Left lung (tissue), 10 donors: ENCODE measurements around the gene DIP2C. TPM values are rescaled to one million over a fixed set of nuclear protein-coding genes. Genes with fewer than 3 reads are reported as not detected.
"Not testable (repeated sequence)": the region's sequence is repeated elsewhere in the genome, so short reads cannot be mapped to it uniquely, and the experiment has no call there.

Experiments
- ATAC-seq: fragments of 200-7000 bp; cut with Tn5 transposase; one replicate; pipeline ENCODE4 v1.9.1; 2020; ENCODE audit warnings: moderate library complexity
- DNase-seq, 4 donors: peaks; one replicate each; pipeline ENCODE4 v3.0.0-alpha.2; 2013 to 2020
- H3K27ac ChIP-seq, 2 donors: fragments of 200-600 bp; sonication (generic) in 1 of 2; one replicate each; pipeline versions ENCODE4 v1.5.0 to v1.8.0; 2020 to 2021
- H3K27me3 ChIP-seq, 2 donors: fragments of 200-600 bp; sonication (generic) in 1 of 2; one replicate each; pipeline versions ENCODE4 v1.5.0 to v1.8.0; 2020 to 2021
- H3K36me3 ChIP-seq, 2 donors: fragments of 200-600 bp; sonication (generic) in 1 of 2; one replicate each; pipeline versions ENCODE4 v1.5.0 to v1.8.0; 2020 to 2021
- H3K4me1 ChIP-seq, 2 donors: fragments of 200-600 bp; one replicate each; pipeline ENCODE4 v1.8.0; 2021
- H3K4me3 ChIP-seq, 2 donors: fragments of 200-600 bp; sonication (generic) in 1 of 2; one replicate each; pipeline versions ENCODE4 v1.5.0 to v1.8.0; 2020 to 2021; ENCODE audit warnings: mild to moderate bottlenecking in 1 of 2
- H3K9me3 ChIP-seq, 2 donors: fragments of 200-600 bp; sonication (generic) in 1 of 2; one replicate each; pipeline versions ENCODE4 v1.5.0 to v1.8.0; 2020 to 2021
- intact Hi-C, 2 donors: fragments of 100-400 bp; cut with DNase I; formaldehyde crosslinking; loops; one replicate each; pipeline versions ENCODE4 v1.11.2 to v1.14.2; 2022
- polyA plus RNA-seq, 6 donors: library from polyadenylated mRNA; unstranded; fragments of 120-200 nt; gene quantifications; one replicate each; pipeline ENCODE4 v1.2.1, GENCODE V29; 2013; ENCODE audit not compliant: insufficient read length in 6 of 6
- total RNA-seq, 2 donors: library from RNA; stranded (reverse); fragmentation: NEBNext Ultra II Directional; extraction: Animal tissue kit (Norgen Biotek cat#: 25700); gene quantifications; one replicate each; pipeline ENCODE4 v1.2.1, GENCODE V29; 2021
- TF ChIP-seq, protein P1 (sequence below), 2 donors: fragments of 200-600 bp; sonication (generic) in 1 of 2; IDR thresholded peaks; one replicate each; pipeline versions ENCODE4 v1.5.0 to v1.8.0; 2021; ENCODE audit warnings: antibody characterized with exemption in 2 of 2
- donor health status: DM: no; HTN: yes; CAD: no.
- donor health status: DM: no; HTN: no; CAD: no.

Gene DIP2C
- total and polyA plus RNA-seq, 8 donors: 10.5 to 22.5 (median 19.5) TPM

- Histone ChIP-seq H3K4me1 (peaks cover 9 to 14% of the 10 kb centered on the region in 2 donors), H3K27ac (no peak overlapping the region), H3K9me3 (no peaks in the 10 kb centered on the region), H3K4me3 (no peak overlapping the region), H3K36me3 (no peaks in the 10 kb centered on the region), H3K27me3 (peaks cover 0 to 21% of the 10 kb centered on the region in 2 donors)
- intact Hi-C loops: no loop called here
- DNase-seq: peak in 1 of 4 donors; percentile 54
- TF ChIP-seq, protein P1, sequence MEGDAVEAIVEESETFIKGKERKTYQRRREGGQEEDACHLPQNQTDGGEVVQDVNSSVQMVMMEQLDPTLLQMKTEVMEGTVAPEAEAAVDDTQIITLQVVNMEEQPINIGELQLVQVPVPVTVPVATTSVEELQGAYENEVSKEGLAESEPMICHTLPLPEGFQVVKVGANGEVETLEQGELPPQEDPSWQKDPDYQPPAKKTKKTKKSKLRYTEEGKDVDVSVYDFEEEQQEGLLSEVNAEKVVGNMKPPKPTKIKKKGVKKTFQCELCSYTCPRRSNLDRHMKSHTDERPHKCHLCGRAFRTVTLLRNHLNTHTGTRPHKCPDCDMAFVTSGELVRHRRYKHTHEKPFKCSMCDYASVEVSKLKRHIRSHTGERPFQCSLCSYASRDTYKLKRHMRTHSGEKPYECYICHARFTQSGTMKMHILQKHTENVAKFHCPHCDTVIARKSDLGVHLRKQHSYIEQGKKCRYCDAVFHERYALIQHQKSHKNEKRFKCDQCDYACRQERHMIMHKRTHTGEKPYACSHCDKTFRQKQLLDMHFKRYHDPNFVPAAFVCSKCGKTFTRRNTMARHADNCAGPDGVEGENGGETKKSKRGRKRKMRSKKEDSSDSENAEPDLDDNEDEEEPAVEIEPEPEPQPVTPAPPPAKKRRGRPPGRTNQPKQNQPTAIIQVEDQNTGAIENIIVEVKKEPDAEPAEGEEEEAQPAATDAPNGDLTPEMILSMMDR (IDR thresholded peaks at IDR 0.05): no peak
- no peak for ATAC-seq
Measured at GRCh38 chr10:614790-615582, 74.5 kb downstream of the DIP2C start.

DNA sequence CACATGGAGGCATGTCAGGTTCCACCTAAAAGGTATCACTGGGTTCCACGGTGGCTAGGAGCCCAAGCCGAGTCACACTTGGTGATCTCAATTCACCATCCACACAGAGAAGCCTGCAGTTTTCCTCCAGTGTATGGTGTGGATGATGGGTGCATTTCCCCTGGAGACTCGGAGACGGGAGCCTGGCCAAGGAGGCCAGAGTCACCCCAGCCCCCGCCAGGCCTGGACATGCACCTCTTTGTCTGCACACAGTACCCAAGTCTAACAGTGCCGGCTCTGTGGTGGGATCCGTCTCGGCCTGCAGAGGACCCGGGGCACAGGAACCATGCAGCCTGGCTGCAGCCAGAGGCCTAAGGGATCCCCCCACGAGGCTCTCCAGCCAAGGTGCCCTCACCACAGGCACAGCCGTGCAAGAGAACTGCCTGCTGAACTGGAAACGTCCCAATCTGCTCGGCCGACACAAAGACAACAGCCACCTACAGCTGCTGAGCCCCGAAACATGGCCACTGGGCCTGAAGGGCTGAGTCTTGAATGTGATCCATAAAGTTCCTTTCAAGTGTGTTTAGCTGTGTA lies 75.2 kb downstream of the DIP2C start:
- ATAC-seq: no peak

GRCh38 chr10:613271-614138 lies 76.0 kb downstream of the DIP2C start:
- H3K27ac ChIP-seq: no peak overlapping the region
- H3K4me3 ChIP-seq: no peak overlapping the region
- TF ChIP-seq, protein P1 (IDR thresholded peaks at IDR 0.05): no peak
- H3K36me3 ChIP-seq: no peaks in the 10 kb centered on the region
- DNase-seq (peak; percentile 46 to 79 (median 64)), ATAC-seq (peak; percentile 86)
- intact Hi-C loops: no loop called here
- H3K4me1 ChIP-seq: peaks cover 9 to 14% of the 10 kb centered on the region in 2 donors
- peaks cover 0 to 10% of the 10 kb centered on the region in 2 donors for H3K27me3 ChIP-seq
- no peaks in the 10 kb centered on the region for H3K9me3 ChIP-seq

More for the DNA sequence above, 75.2 kb downstream of the DIP2C start:
- DNase-seq: peak in 1 of 4 donors; percentile 65
- Histone ChIP-seq H3K9me3 (no peaks in the 10 kb centered on the region), H3K27me3 (peaks cover 0 to 16% of the 10 kb centered on the region in 2 donors), H3K4me1 (peaks cover 9 to 14% of the 10 kb centered on the region in 2 donors), H3K36me3 (no peaks in the 10 kb centered on the region), H3K4me3 (no peak overlapping the region), H3K27ac (no peak overlapping the region)
- TF ChIP-seq, protein P1 (IDR thresholded peaks at IDR 0.05): no peak
- intact Hi-C loops: no loop called here

DNA sequence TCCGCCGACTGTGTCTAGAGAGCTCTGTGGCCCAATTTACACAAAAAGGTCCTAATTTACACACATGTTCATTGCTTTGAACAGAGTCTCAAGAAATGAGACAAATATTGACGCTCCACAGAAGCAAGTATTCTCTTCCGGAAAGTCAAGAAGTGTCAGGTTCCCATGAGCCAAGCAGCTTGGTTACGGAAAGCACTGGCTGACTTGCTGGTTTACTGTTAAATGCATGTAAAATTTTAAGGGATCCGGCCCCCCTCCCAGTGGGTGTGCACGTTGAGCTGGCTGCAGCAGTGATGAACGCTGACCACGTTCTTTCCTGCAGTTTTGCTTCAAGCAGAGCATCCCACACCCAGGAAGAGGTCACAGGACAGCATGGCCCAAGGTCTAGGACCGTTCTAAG lies 76.8 kb downstream of the DIP2C start:
- Histone ChIP-seq H3K36me3 (no peaks in the 10 kb centered on the region), H3K4me1 (peaks cover 9 to 10% of the 10 kb centered on the region in 2 donors), H3K27ac (no peak overlapping the region), H3K9me3 (no peaks in the 10 kb centered on the region), H3K4me3 (no peak overlapping the region), H3K27me3 (peaks cover 0 to 2% of the 10 kb centered on the region in 2 donors)
- ATAC-seq (peak; percentile 53), DNase-seq (peak in 1 of 4 donors; percentile 38)
- intact Hi-C loops: no loop called here
- TF ChIP-seq, protein P1 (IDR thresholded peaks at IDR 0.05): no peak

- DNase-seq, H3K9me3 ChIP-seq, H3K27ac ChIP-seq, intact Hi-C loops, H3K4me3 ChIP-seq, H3K36me3 ChIP-seq, H3K27me3 ChIP-seq, ATAC-seq, H3K4me1 ChIP-seq: not testable (repeated sequence)
Measured at GRCh38 chr10:610642-611305, 78.7 kb downstream of the DIP2C start.
